AG04449 (cell line): ENCODE results near the gene DSEL.

Experiments used
- CTCF ChIA-PET: fragments of 350-600 bp; formaldehyde crosslinking; extraction: SDS; loops from one replicate; lab custom pipeline; 2021; ENCODE audit warnings: antibody characterized with exemption; lab: Yijun Ruan, JAX
- POLR2A ChIA-PET: fragments of 400-600, 350-600 bp; formaldehyde crosslinking; extraction: SDS; loops from one replicate; lab custom pipeline; 2020; ENCODE audit warnings: antibody characterized with exemption, inconsistent platforms; lab: Yijun Ruan, JAX
- DNase-seq: peaks from one replicate; pipeline ENCODE4 v3.0.0-alpha.2; 2010; ENCODE audit warnings: low read depth, low spot score
- H3K4me3 ChIP-seq: 2 replicates; pipeline ENCODE4 v1.5.1; 2011; ENCODE audit warnings: low read depth, mild to moderate bottlenecking, control low read depth, low read length
- CTCF ChIP-seq: IDR thresholded peaks from one replicate; pipeline ENCODE4 v1.5.1; 2011; ENCODE audit warnings: mild to moderate bottlenecking, moderate library complexity, low read length, control low read depth, inconsistent platforms; ENCODE audit not compliant: insufficient read depth; ENCODE audit errors: missing control alignments

DSEL gene

DNA sequence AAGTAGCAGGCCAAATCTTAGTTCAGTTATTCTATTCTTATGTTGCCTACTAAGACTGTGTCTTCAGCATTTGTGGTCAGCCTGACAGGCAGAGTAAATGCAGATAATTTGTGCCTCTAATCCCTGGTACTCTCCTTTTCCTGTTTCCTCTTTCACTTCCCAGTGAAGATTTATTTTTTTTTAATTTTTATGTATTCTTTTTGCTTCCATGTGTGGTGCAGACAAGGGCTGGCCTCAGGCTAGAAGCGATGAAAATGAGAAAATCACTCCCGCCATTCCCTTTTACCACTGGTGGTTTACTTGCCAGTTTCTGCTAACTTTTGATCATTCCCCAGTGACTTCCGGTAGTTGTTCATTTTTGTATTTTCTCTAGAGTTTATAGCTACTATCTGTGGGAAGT, 30.9 kb downstream of the DSEL start:
- no peak for TF ChIP-seq CTCF
- POLR2A ChIA-PET: no interaction called here
- no peak for DNase-seq
- no peak overlapping the region for H3K4me3 ChIP-seq
- CTCF ChIA-PET: no interaction called here

- TF ChIP-seq CTCF: no peak
- CTCF ChIA-PET: no interaction called here
- POLR2A ChIA-PET: no interaction called here
- H3K4me3 ChIP-seq: no peak overlapping the region
- DNase-seq: no peak
Observed at GRCh38 chr18:67484458-67484857, 32.1 kb downstream of the DSEL start.

DNA sequence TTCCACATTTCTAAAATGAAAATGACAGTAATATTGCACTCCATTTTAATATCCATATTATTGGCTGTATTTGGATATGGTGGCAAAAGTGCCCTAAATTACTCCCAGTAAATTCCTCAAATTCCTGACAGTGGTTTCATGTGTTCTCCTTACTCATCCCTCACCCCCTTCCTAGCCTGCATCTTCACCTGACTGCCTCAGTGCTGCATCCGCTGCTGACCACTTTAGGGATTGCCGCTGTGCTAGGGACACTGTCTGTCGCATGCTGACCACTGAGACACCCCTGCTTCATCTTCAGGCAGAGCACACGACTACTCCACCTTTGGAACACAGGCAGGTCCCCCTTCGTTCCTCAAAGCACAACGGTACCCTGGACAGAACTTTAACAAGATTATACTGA, 32.6 kb downstream of the DSEL start:
- ChIA-PET CTCF (no interaction called here), POLR2A (no interaction called here)
- no peak overlapping the region for H3K4me3 ChIP-seq
- DNase-seq: no peak
- TF ChIP-seq CTCF: no peak

DNA sequence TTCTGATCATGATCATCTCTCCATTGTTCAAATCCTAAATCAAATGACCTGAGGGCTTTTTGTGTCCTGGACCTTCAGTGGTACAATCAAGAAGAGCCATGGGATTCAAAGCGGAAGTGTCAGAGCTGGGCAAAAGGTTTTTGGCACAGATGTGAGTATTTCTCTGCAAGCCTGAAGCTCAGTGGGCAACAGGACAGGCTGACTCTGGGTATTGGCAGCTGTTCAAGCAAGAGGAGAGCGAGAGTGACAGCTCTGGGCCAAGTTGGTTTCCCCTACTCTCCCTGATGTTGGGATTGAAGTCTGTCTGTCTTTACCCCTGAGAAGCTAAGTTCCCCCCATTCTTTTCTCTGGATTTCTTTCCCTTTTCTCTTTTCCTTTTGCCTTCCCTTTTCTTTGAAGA, 33.3 kb downstream of the DSEL start:
- H3K4me3 ChIP-seq: no peak overlapping the region
- POLR2A ChIA-PET: interaction anchor here (0.9 kb wide), 1 partner anchor 11 kb away, joined by 3 read pairs; no protein-coding TSS in a partner anchor
- CTCF ChIA-PET: interaction anchor here (1.1 to 1.7 kb wide), 2 partner anchors 18 to 42 kb away, joined by 3 read pairs; no protein-coding TSS in a partner anchor
- no peak for TF ChIP-seq CTCF
- no peak for DNase-seq

GRCh38 chr18:67478249-67478648, 38.3 kb downstream of the DSEL start:
- POLR2A ChIA-PET: no interaction called here
- CTCF ChIA-PET: no interaction called here
- no peak for TF ChIP-seq CTCF
- DNase-seq: no peak
- no peak overlapping the region for H3K4me3 ChIP-seq

DNA sequence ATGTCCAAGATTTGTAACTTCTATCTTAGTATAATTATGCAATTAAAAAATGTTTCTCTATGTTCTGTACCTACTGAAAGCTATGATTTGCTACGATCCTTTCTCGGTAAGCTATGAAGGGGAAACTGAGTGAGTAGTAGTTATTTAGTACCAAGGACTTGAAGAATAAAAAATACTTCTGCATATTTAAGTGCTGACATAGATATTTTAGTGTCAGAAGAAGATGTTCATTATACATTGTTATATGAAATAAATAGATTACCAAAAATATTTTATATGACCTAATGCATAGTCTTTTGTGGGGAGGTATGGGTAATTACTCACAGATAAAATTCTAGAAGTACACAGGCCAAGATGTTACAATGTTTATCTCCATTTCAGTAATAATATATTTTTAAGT, 39.0 kb downstream of the DSEL start:
- ChIA-PET CTCF (no interaction called here), POLR2A (no interaction called here)
- no peak for TF ChIP-seq CTCF
- H3K4me3 ChIP-seq: no peak overlapping the region
- no peak for DNase-seq
